Epithelial cell of esophagus (primary cell): Measurements from ENCODE around the gene SRGAP3.
A peak's percentile ranks its signal among the peaks of the same experiment; 100 is the strongest.

Experiments
- DNase-seq: peaks from one replicate; pipeline ENCODE4 v3.0.0; 2010; ENCODE audit warnings: low read depth
- H3K4me3 ChIP-seq: 2 replicates; pipeline ENCODE4 v1.5.1; 2011; ENCODE audit warnings: mild to moderate bottlenecking, low read length, control low read depth
- CTCF ChIP-seq: IDR thresholded peaks from 2 replicates; pipeline ENCODE4 v1.5.1; 2011; ENCODE audit warnings: low read depth, mild to moderate bottlenecking, low read length, control low read depth, inconsistent platforms; ENCODE audit not compliant: insufficient read depth; ENCODE audit errors: missing control alignments

SRGAP3 gene

GRCh38 chr3:9036404-9037131 is 212.9 kb downstream of the SRGAP3 start:
- TF ChIP-seq CTCF, result no peak
- H3K4me3 ChIP-seq, result no peak overlapping the region
- peak; percentile 7 for DNase-seq

GRCh38 chr3:9035961-9036360 is 213.5 kb downstream of the SRGAP3 start:
- TF ChIP-seq CTCF, result no peak
- H3K4me3 ChIP-seq, result no peak overlapping the region
- DNase-seq, result no peak

- TF ChIP-seq CTCF, result no peak
- DNase-seq, result no peak
- no peak overlapping the region for H3K4me3 ChIP-seq
Measured at GRCh38 chr3:9035473-9035872, 214.0 kb downstream of the SRGAP3 start.

GRCh38 chr3:9033867-9034266 is 215.6 kb downstream of the SRGAP3 start:
- TF ChIP-seq CTCF, result peak; percentile 28
- peak; percentile 14 for DNase-seq
- H3K4me3 ChIP-seq, result no peak overlapping the region

- DNase-seq, result no peak
- H3K4me3 ChIP-seq, result no peak overlapping the region
Measured at GRCh38 chr3:9032231-9032777, 217.1 kb downstream of the SRGAP3 start.

GRCh38 chr3:9030034-9030433 is 219.4 kb downstream of the SRGAP3 start:
- no peak for DNase-seq
- no peak for TF ChIP-seq CTCF
- H3K4me3 ChIP-seq, result no peak overlapping the region

More at GRCh38 chr3:9032231-9032777, 217.1 kb downstream of the SRGAP3 start:
- TF ChIP-seq CTCF, result no peak

GRCh38 chr3:9028134-9028533 is 221.3 kb downstream of the SRGAP3 start:
- no peak for DNase-seq
- no peak overlapping the region for H3K4me3 ChIP-seq
- no peak for TF ChIP-seq CTCF
